Embryonic facial prominence (tissue), 1 donor: ENCODE measurements around the gene STRIP2.
"Not testable (repeated sequence)": the region's sequence is repeated elsewhere in the genome, so short reads cannot be mapped to it uniquely, and the experiment has no call there.

Source experiments
- DNase-seq: peaks from one replicate; pipeline ENCODE4 v3.0.0-alpha.2; 2016; ENCODE audit errors: extremely low spot score

Gene STRIP2

GRCh38 chr7:129453510-129454248 lies 19.4 kb downstream of the STRIP2 start:
- DNase-seq: no peak

GRCh38 chr7:129454249-129454551 lies 20.0 kb downstream of the STRIP2 start:
- DNase-seq: no peak

DNA sequence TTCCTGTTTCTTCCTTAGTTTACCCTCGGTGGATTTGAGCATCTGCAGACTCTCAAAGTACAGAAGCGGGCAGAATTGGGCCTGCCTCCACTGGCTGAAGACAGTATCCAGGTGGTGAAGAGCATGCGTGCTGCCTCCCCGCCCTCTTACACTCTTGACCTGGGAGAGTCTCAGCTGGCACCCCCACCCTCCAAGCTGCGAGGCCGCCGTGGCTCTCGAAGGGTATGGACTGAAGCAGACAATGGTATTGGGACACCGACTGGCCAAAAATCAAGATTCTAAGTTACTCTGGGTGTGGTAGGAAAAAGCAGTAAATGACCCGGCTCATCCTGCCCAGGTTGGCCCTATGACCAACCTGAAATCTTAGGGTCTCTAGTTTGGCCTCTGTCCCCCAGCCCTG lies 22.2 kb downstream of the STRIP2 start:
- no peak for DNase-seq

- no peak for DNase-seq
Measured at GRCh38 chr7:129457101-129457500, 22.9 kb downstream of the STRIP2 start.

DNA sequence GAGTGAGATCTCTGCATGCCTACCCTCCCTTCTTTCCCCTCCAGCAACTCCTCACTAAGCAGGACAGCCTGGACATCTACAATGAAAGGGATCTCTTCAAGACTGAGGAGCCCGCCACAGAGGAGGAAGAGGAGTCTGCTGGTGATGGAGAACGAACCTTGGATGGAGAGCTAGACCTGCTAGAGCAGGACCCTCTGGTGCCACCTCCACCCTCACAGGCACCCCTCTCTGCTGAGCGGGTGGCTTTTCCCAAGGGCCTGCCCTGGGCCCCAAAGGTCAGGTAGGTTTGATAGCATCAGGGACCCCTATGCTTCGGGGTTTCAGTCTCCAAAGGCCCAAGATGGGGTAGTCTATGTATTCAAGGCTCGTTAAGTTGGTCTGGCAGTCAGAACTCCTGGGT lies 23.9 kb downstream of the STRIP2 start:
- no peak for DNase-seq

DNA sequence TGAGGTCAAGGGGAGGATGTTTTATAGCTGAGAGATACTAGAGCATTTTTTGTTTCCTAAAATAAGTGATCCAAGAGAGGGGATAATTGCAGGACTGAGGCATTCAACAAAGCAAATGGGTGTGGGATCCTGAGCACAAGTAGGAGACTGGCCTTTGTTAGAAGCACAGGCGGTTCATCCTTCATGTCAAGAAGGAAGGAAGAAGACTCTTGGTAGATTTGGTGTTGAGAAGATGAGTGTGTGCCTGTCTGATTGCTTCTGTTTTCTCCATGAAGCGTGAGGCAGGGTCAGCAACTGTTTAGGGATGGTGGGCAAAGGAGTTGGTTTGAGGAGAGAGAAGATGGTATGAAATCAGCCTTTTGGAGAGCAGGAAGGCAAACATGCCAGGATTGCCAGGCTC lies 27.6 kb downstream of the STRIP2 start:
- no peak for DNase-seq

DNA sequence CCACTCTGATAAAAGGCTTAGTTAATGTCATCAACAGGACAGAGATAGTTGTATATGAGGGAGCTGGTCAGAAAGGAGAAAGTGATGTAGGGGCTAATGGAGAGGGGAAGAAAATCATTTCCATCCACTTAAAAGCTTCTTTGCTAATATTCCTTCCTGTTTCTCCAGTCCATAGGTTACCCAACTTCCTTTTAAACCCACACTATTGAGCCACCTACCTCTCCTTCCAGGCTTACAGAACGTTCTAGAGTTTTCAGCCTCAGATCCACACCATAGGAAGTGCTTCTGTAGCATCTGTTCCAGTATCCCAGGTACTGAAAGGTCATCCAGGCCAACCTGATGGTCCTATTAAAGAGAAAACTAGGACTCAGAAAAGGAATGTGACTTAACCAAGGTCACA lies 28.2 kb downstream of the STRIP2 start:
- DNase-seq: no peak

DNA sequence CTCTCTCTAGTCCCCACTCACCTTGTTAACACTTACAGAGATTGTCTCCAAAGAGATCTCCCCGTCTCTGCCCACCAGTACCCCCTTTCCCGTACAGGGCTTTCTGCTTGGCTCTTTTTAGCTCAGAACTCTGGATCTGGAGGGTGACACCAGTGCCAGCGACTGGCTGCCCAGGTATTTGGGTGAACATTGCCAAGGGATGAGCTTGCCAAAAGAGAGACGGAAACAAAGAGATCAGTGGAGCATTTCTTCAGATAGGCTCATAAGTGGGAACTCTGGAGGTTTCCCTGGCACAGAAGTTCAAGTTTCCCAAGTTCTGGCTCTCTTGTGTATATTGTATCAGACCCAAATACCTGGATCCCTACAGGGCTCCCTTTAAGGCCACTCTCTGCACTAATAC lies 30.0 kb downstream of the STRIP2 start:
- no peak for DNase-seq

GRCh38 chr7:129465080-129465479 lies 30.8 kb downstream of the STRIP2 start:
- DNase-seq: no peak

GRCh38 chr7:129466796-129467195 lies 32.6 kb downstream of the STRIP2 start:
- no peak for DNase-seq

DNA sequence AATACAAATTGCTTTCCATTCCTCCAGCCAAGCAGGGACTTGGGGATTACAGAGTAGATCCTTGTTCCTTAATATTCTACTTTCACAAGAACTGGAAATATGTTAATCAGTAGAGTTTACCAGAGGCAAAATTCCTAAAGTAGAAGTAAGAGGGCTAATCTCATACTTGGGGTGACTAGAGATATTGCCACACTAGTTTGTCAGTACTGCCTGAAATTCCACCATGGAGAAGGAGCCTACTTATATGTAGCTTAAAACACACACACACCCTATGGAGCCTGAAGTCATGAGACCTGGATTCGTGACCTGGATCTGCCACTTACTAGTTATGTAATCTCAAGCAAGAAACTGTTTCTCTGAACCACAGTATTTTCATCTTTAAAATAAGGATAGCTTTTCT lies 33.9 kb downstream of the STRIP2 start:
- DNase-seq: no peak

GRCh38 chr7:129468547-129468946 lies 34.3 kb downstream of the STRIP2 start:
- DNase-seq: no peak

- no peak for DNase-seq
Measured at GRCh38 chr7:129469930-129470329, 35.7 kb downstream of the STRIP2 start.

- no peak for DNase-seq
Measured at GRCh38 chr7:129470411-129470810, 36.2 kb downstream of the STRIP2 start.

GRCh38 chr7:129471402-129471827 lies 37.2 kb downstream of the STRIP2 start:
- DNase-seq: no peak

DNA sequence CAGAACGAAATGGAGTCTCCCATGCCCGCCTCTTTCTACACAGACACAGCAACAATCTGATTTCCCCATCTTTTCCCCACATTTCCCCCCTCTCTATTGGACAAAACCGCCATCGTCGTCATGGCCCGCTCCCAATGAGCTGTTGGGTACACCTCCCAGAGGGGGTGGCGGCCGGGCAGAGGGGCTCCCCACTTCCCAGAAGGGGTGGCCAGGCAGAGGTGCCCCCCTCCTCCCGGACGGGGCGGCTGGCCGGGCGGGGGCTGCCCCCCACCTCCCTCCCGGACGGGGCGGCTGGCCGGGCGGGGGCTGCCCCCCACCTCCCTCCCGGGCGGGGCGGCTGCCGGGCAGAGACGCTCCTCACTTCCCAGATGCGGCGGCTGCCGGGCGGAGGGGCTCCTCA lies 41.7 kb downstream of the STRIP2 start:
- DNase-seq: not testable (repeated sequence)

DNA sequence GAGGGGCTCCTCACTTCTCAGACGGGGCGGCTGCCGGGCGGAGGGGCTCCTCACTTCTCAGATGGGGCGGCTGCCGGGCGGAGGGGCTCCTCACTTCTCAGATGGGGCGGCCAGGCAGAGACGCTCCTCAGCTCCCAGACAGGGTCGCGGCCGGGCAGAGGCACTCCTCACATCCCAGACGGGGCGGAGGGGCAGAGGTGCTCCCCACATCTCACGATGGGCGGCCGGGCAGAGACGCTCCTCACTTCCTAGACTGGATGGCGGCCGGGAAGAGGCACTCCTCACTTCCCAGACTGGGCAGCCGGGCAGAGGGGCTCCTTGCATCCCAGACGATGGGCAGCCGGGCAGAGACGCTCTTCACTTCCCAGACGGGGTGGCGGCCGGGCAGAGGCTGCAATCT lies 42.2 kb downstream of the STRIP2 start:
- DNase-seq: not testable (repeated sequence)

DNA sequence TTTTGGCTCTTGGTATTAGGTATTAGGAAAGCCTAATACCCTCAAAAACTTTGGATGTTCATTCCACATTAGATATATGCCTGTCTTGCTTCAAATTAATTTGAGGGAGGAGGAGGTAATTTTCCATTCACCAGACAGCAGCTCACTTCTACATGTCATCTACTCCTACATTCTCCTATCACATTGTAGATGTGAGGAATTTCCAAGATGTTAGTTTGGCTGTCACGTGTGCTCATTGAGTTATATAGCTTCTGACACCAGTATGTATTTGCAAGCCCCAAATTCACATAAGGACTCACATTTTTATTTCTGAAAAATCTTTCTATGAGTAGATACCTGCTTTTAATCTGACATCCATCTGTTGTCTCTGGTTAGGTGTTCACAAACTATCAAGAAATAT lies 45.6 kb downstream of the STRIP2 start:
- no peak for DNase-seq

GRCh38 chr7:129480674-129481363 lies 46.6 kb downstream of the STRIP2 start:
- DNase-seq: no peak

- not testable (repeated sequence) for DNase-seq
Measured at GRCh38 chr7:129481376-129481775, 47.1 kb downstream of the STRIP2 start.

- no peak for DNase-seq
Measured at GRCh38 chr7:129482781-129483180, 48.5 kb downstream of the STRIP2 start.

DNA sequence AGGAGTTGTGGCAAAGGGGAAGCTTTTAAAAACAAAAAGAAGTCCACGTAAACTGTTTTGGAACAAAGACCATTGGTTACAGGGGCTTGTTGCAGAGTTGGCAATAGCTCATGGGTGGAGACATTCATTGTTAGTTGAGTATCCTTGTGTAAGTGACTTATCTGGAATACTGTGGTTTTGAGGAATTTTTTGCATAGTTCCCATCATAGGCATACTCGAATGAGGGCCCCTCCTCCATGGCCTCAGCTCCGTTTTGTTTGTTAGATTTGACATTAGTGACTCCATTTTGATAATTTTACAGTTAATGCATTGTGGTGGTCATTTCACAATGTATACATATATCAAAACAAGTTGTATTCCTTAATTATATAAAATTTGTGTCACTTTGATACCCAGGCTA lies 55.3 kb downstream of the STRIP2 start:
- no peak for DNase-seq

DNA sequence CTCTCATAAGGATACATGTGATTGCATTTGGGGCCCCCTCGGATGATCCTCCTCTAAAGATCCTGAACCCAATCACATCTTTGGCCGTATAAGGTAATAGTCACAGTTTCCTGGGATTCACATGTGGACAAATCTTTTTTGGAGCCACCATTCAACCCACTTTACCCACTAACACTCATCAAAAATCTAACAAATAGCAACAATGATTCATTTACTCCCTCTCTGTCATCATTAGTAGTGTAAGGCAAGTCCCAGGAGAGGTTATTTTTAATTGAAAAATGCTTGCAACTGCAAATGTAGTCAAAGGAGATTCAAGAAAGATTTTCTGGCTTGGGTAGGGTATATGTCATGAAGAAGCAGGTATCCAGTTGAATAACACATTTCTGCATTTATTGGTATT lies 58.2 kb downstream of the STRIP2 start:
- DNase-seq: no peak

DNA sequence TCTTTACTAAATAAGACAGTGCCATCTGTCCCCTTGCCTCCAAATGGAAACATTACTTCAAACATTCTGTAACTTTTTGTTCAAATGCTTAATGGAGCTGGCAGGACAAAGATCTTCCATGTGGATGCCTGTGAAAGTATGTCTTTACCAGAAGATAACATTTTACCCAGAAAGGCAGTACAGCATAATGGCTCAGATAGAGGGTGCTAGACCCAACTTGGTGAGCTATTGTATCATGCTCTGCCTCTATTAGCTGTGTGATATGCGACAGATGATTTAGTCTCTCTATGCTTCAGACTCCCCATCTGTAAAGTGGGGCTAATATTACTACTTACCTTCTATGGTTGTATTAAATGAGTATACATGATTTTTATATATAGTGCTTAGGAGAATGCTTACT lies 59.3 kb downstream of the STRIP2 start:
- DNase-seq: no peak
